Mesendoderm (in vitro differentiated cells): ENCODE results near the gene GLTPD2.

Source experiments
- DNase-seq: peaks from one replicate; pipeline ENCODE4 v3.0.0; 2013
- H2AK5ac ChIP-seq: 2 replicates; pipeline ENCODE4 v1.6.1; 2013; ENCODE audit warnings: low read length, inconsistent platforms
- H2BK120ac ChIP-seq: 2 replicates; pipeline ENCODE4 v1.6.1; 2013; ENCODE audit warnings: low read depth, mild to moderate bottlenecking, low read length, moderate library complexity, mixed read lengths
- H2BK15ac ChIP-seq: replicated peaks from 2 replicates; pipeline ENCODE4 v1.6.1; 2013; ENCODE audit warnings: low read depth, mild to moderate bottlenecking, moderate library complexity
- H2BK5ac ChIP-seq: 2 replicates; pipeline ENCODE4 v1.6.1; 2013; ENCODE audit warnings: low read length, inconsistent platforms
- H3K18ac ChIP-seq: 2 replicates; pipeline ENCODE4 v1.6.1; 2013; ENCODE audit warnings: mild to moderate bottlenecking, low read length, mixed read lengths
- H3K23ac ChIP-seq: one replicate; pipeline ENCODE4 v1.6.1; 2013; ENCODE audit warnings: low read length
- H3K27ac ChIP-seq: 2 replicates; pipeline ENCODE4 v1.5.1; 2013; ENCODE audit warnings: low read depth, mild to moderate bottlenecking, inconsistent platforms, low read length, moderate library complexity
- H3K27me3 ChIP-seq: 2 replicates; pipeline ENCODE4 v1.6.1; 2013; ENCODE audit warnings: low read length, control low read depth, mild to moderate bottlenecking, inconsistent platforms; ENCODE audit not compliant: insufficient read depth, poor library complexity
- H3K36me3 ChIP-seq: 2 replicates; pipeline ENCODE4 v1.6.1; 2013; ENCODE audit warnings: low read length, inconsistent platforms; ENCODE audit not compliant: control insufficient read depth, insufficient read depth
- H3K4ac ChIP-seq: one replicate; pipeline ENCODE4 v1.6.1; 2013; ENCODE audit warnings: low read depth, mild to moderate bottlenecking, low read length, moderate library complexity
- H3K4me1 ChIP-seq: 2 replicates; pipeline ENCODE4 v1.6.1; 2013; ENCODE audit warnings: low read depth, low read length, inconsistent platforms; ENCODE audit not compliant: control insufficient read depth
- H3K4me2 ChIP-seq: 2 replicates; pipeline ENCODE4 v1.6.1; 2013; ENCODE audit warnings: low read length
- H3K4me3 ChIP-seq: 2 replicates; pipeline ENCODE4 v1.5.1; 2013; ENCODE audit warnings: mild to moderate bottlenecking, low read length
- H3K56ac ChIP-seq: one replicate; pipeline ENCODE4 v1.6.1; 2013; ENCODE audit warnings: low read length
- H3K79me1 ChIP-seq: 2 replicates; pipeline ENCODE4 v1.6.1; 2013; ENCODE audit warnings: low read length, inconsistent platforms
- H3K79me2 ChIP-seq: 2 replicates; pipeline ENCODE4 v1.6.1; 2013; ENCODE audit warnings: mild to moderate bottlenecking, low read length; ENCODE audit not compliant: control insufficient read depth, insufficient read depth
- H3K9ac ChIP-seq: 2 replicates; pipeline ENCODE4 v1.6.1; 2013; ENCODE audit warnings: low read length, inconsistent platforms
- H4K5ac ChIP-seq: one replicate; pipeline ENCODE4 v1.6.1; 2013; ENCODE audit warnings: low read length
- H4K8ac ChIP-seq: one replicate; pipeline ENCODE4 v1.6.1; 2013; ENCODE audit warnings: low read depth, mild to moderate bottlenecking, control low read depth, low read length, moderate library complexity
- WGBS: extraction: QIAGEN DNeasy Blood & Tissue Kit; methylation state at CpG from one replicate; pipeline ENCODE4 v1.1.7; 2013; ENCODE audit warnings: low lambda C conversion rate, missing lambda C conversion rate; ENCODE audit not compliant: insufficient coverage; ENCODE audit errors: extremely low coverage; 5-methylcytosine and 5-hydroxymethylcytosine counted together

Gene GLTPD2

GRCh38 chr17:4834681-4835020 lies 45.9 kb downstream of the GLTPD2 start:
- no peak overlapping the region for H2BK15ac ChIP-seq
- no peak overlapping the region for H3K23ac ChIP-seq
- no peak overlapping the region for H2BK5ac ChIP-seq
- H3K79me2 ChIP-seq: peaks cover 23% of the 10 kb centered on the region
- no CpG with 5 or more reads among the region's 4 CpGs for WGBS
- H3K9ac ChIP-seq: peak overlapping the region; percentile 72
- H3K27me3 ChIP-seq: no peaks in the 10 kb centered on the region
- H2AK5ac ChIP-seq: no peak overlapping the region
- H3K4me1 ChIP-seq: no peaks in the 10 kb centered on the region
- no peak overlapping the region for H4K8ac ChIP-seq
- no peaks in the 10 kb centered on the region for H3K36me3 ChIP-seq
- H4K5ac ChIP-seq: no peak overlapping the region
- H2BK120ac ChIP-seq: no peak overlapping the region
- peak overlapping the region; percentile 94 for H3K56ac ChIP-seq
- no peak overlapping the region for H3K27ac ChIP-seq
- H3K79me1 ChIP-seq: peaks cover 14% of the 10 kb centered on the region
- no peak overlapping the region for H3K4ac ChIP-seq
- no peak overlapping the region for H3K18ac ChIP-seq
- no peak for DNase-seq
- no peak overlapping the region for H3K4me3 ChIP-seq
- no peak overlapping the region for H3K4me2 ChIP-seq

DNA sequence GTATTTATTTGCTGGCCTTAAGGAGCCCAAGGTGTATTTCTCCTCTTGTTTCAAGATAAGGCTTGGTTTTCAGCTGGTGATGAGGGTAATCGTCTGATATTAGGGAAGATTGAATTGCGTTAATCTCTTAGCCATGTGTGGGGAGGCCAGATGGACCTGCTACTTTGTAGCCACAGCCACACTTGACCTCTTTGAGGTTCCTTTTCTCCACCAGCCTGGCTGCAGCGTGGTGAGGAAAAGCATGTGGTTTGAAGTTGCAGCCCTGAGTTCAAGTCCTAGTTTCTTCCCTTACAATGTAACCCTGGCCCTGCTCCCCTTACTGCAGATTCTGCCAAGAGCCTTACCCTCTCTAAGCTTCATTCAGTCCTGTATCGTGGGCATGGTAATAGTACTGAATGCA lies 47.5 kb downstream of the GLTPD2 start:
- Histone ChIP-seq H3K79me1 (peaks cover 19% of the 10 kb centered on the region), H3K36me3 (no peaks in the 10 kb centered on the region), H2BK120ac (no peak overlapping the region), H3K56ac (no peak overlapping the region), H3K4me2 (no peak overlapping the region), H2AK5ac (no peak overlapping the region), H4K8ac (no peak overlapping the region), H3K27ac (no peak overlapping the region), H3K23ac (no peak overlapping the region), H3K79me2 (peaks cover 26% of the 10 kb centered on the region), H3K4me1 (peaks cover 3% of the 10 kb centered on the region), H3K9ac (peak overlapping the region; percentile 2), H4K5ac (no peak overlapping the region), H3K18ac (no peak overlapping the region), H3K4me3 (no peak overlapping the region), H2BK5ac (no peak overlapping the region), H3K27me3 (no peaks in the 10 kb centered on the region), H2BK15ac (no peak overlapping the region), H3K4ac (no peak overlapping the region)
- no peak for DNase-seq
- WGBS: no CpG with 5 or more reads among the region's 4 CpGs

DNA sequence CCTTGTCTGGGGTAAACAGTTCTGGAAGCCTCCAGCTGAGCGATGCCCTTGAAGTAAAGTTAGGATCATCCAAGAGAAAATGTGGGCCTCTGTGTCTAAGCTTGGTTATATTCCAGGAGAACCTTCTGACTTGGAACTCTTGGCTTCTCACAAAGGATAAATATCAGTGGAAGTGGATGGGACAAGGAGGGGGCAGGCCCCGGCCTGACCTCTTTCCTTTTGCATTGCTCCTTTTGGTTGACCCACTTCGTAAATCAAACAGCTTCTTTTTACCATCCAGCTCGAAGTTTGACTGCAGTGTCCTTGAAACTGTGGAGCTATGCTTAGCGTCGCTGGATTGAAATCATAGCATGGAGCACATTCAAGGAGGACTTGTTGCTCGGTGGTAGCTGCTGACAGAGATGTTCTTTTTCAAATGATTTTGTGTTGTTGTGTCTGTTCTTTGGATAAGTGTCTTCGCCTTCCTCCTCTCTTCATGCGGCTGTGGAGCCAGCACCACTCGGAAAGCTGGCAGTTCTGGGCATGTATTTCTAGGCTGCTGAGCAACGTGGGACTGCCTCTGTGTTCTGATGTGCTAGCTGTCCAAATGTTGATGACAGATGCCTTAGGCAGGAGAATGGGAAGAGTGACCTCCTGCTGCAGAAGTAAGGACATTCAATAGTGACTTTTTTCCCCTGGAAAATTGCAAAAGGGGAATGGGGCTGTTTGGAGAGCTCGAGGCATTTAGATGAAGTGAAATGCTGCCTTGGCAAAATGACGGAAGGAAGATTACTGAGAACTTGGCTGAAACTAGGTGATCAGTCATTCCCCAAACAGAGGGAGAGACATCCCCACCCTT lies 48.9 kb downstream of the GLTPD2 start:
- no CpG with 5 or more reads among the region's 13 CpGs for WGBS
- no peak overlapping the region for H4K5ac ChIP-seq
- no peak overlapping the region for H3K27ac ChIP-seq

GRCh38 chr17:4838309-4838785 lies 49.6 kb downstream of the GLTPD2 start:
- Histone ChIP-seq H3K27ac (no peak overlapping the region), H3K4me2 (no peak overlapping the region), H2AK5ac (no peak overlapping the region), H2BK15ac (no peak overlapping the region), H2BK120ac (no peak overlapping the region), H3K36me3 (no peaks in the 10 kb centered on the region), H4K8ac (no peak overlapping the region), H3K23ac (no peak overlapping the region), H3K4ac (no peak overlapping the region), H3K79me2 (peaks cover 28% of the 10 kb centered on the region), H3K4me1 (peaks cover 3% of the 10 kb centered on the region), H2BK5ac (no peak overlapping the region), H4K5ac (no peak overlapping the region), H3K56ac (no peak overlapping the region), H3K9ac (no peak overlapping the region), H3K27me3 (no peaks in the 10 kb centered on the region), H3K4me3 (no peak overlapping the region), H3K18ac (no peak overlapping the region), H3K79me1 (peaks cover 22% of the 10 kb centered on the region)
- DNase-seq: no peak
- WGBS: no CpG with 5 or more reads among the region's 3 CpGs

More for the DNA sequence above, 48.9 kb downstream of the GLTPD2 start:
- Histone ChIP-seq H3K4me2 (no peak overlapping the region), H3K18ac (no peak overlapping the region), H3K36me3 (no peaks in the 10 kb centered on the region), H3K23ac (no peak overlapping the region), H2BK15ac (no peak overlapping the region), H3K56ac (no peak overlapping the region), H2AK5ac (no peak overlapping the region), H4K8ac (no peak overlapping the region), H3K79me1 (peaks cover 22% of the 10 kb centered on the region), H3K4ac (no peak overlapping the region), H3K79me2 (peaks cover 28% of the 10 kb centered on the region), H2BK5ac (no peak overlapping the region), H3K4me1 (peaks cover 3% of the 10 kb centered on the region), H2BK120ac (no peak overlapping the region), H3K4me3 (no peak overlapping the region), H3K27me3 (no peaks in the 10 kb centered on the region), H3K9ac (no peak overlapping the region)
- no peak for DNase-seq

DNA sequence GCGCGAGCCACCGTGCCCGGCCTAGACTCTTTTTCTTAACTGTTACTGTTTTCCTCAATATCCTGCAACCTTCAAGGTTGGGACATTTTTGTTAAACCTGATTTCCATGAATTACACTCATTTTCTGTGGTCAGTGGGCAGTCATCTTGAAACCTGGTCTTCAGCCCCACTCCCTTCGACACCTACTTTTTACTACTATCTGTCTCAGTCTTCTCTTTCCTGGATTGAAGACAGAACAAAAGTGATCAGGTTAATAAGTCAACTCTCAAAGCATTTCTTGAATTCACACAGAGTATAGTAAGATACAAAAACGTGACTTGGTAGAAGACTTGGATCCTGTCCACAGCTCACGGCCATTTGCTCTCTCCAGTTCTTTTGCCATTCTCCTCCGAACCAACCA lies 50.5 kb downstream of the GLTPD2 start:
- Histone ChIP-seq H3K56ac (no peak overlapping the region), H2BK120ac (no peak overlapping the region), H3K27me3 (no peaks in the 10 kb centered on the region), H2BK5ac (no peak overlapping the region), H4K5ac (no peak overlapping the region), H3K36me3 (no peaks in the 10 kb centered on the region), H3K4ac (no peak overlapping the region), H3K79me2 (peaks cover 22% of the 10 kb centered on the region), H3K27ac (no peak overlapping the region), H3K9ac (no peak overlapping the region), H3K79me1 (peaks cover 22% of the 10 kb centered on the region), H3K18ac (no peak overlapping the region), H3K4me3 (no peak overlapping the region), H3K4me2 (no peak overlapping the region), H2AK5ac (no peak overlapping the region), H2BK15ac (no peak overlapping the region), H3K23ac (no peak overlapping the region), H3K4me1 (peaks cover 3% of the 10 kb centered on the region), H4K8ac (no peak overlapping the region)
- DNase-seq: no peak
- no CpG with 5 or more reads among the region's 8 CpGs for WGBS
